ENCODE data around the gene RPGRIP1.
"Not testable (repeated sequence)": the region's sequence is repeated elsewhere in the genome, so short reads cannot be mapped to it uniquely, and the experiment has no call there.

The RPGRIP1 gene

GRCh38 chr14:21258889-21259787 lies 20.7 kb upstream of the RPGRIP1 start:
- DNase-seq, result no peak

GRCh38 chr14:21261824-21262223 lies 18.1 kb upstream of the RPGRIP1 start:
- DNase-seq, result no peak

- DNase-seq, result no peak
These were observed 17.5 kb upstream of the RPGRIP1 start for GRCh38 chr14:21262410-21262809.

GRCh38 chr14:21263284-21264024 lies 16.4 kb upstream of the RPGRIP1 start:
- no peak for DNase-seq

GRCh38 chr14:21264025-21264801 lies 15.7 kb upstream of the RPGRIP1 start:
- DNase-seq, result no peak

GRCh38 chr14:21267431-21267845 lies 12.4 kb upstream of the RPGRIP1 start:
- DNase-seq, result no peak

- no peak for DNase-seq
These were observed 11.8 kb upstream of the RPGRIP1 start for GRCh38 chr14:21267886-21268616.

- DNase-seq, result no peak
These were observed 11.1 kb upstream of the RPGRIP1 start for GRCh38 chr14:21268617-21269251.

GRCh38 chr14:21269252-21270046 lies 10.4 kb upstream of the RPGRIP1 start, which contains the start of gene HNRNPC:
Gene HNRNPC (minus strand): TSS chr14:21269442. CDS start chr14:21234193, 35,249 bp downstream.
- peak; percentile 100 for DNase-seq

GRCh38 chr14:21272661-21273060 lies 7.2 kb upstream of the RPGRIP1 start:
- not testable (repeated sequence) for DNase-seq

GRCh38 chr14:21275261-21275858 lies 4.5 kb upstream of the RPGRIP1 start:
- no peak for DNase-seq

GRCh38 chr14:21278632-21279031 lies 1.3 kb upstream of the RPGRIP1 start:
- no peak for DNase-seq

GRCh38 chr14:21281917-21282316 lies 2.0 kb downstream of the RPGRIP1 start:
- DNase-seq, result not testable (repeated sequence)

- not testable (repeated sequence) for DNase-seq
These were observed 6.6 kb downstream of the RPGRIP1 start for GRCh38 chr14:21286516-21286915.

GRCh38 chr14:21287168-21287567 lies 7.3 kb downstream of the RPGRIP1 start:
- no peak for DNase-seq

GRCh38 chr14:21294026-21294425 lies 14.1 kb downstream of the RPGRIP1 start:
- DNase-seq, result not testable (repeated sequence)

- DNase-seq, result no peak
These were observed 18.5 kb downstream of the RPGRIP1 start for GRCh38 chr14:21298358-21298757.

GRCh38 chr14:21299562-21300130 lies 19.8 kb downstream of the RPGRIP1 start:
- no peak for DNase-seq

- peak in 1 of 2 donors; percentile 18 for DNase-seq
These were observed 21.0 kb downstream of the RPGRIP1 start for GRCh38 chr14:21300892-21301291.
